Measurements from ENCODE around the gene BCL7A. TPM values are rescaled to one million over a fixed set of nuclear protein-coding genes. Genes with fewer than 3 reads are reported as not detected.

BCL7A gene
- total RNA-seq, 1 experiment from 2014 or later, result 6.3 TPM

- H3K79me2 ChIP-seq (ENCODE audit: low read depth), result no peaks in the 10 kb centered on the region
- H3K4me3 ChIP-seq, result no peak overlapping the region
- no peak for TF ChIP-seq CTCF (conservative IDR thresholded peaks at IDR 0.05)
- TF ChIP-seq EZH2 (IDR thresholded peaks at IDR 0.05; ENCODE audit: low read depth), result no peak
- H3K4me1 ChIP-seq (replicated peaks; ENCODE audit: insufficient read depth), result no peaks in the 10 kb centered on the region
- H3K27me3 ChIP-seq (ENCODE audit: insufficient read depth, low read depth), result no peaks in the 10 kb centered on the region
- H3K9me2 ChIP-seq (ENCODE audit: insufficient read depth), result no peaks in the 10 kb centered on the region
- POLR2A ChIA-PET (ENCODE audit: unreplicated experiment), result no interaction called here
- H4K20me1 ChIP-seq (ENCODE audit: insufficient read depth), result no peaks in the 10 kb centered on the region
- intact Hi-C loops (cut with micrococcal nuclease; ENCODE audit: unreplicated experiment), result no loop called here
- H3K9me3 ChIP-seq (ENCODE audit: insufficient read depth, low read depth), result no peaks in the 10 kb centered on the region
- no peak overlapping the region for H3K27ac ChIP-seq
- no peaks in the 10 kb centered on the region for H3F3A ChIP-seq (ENCODE audit: insufficient read depth, low read depth)
- H3K4me2 ChIP-seq, result no peak overlapping the region
- CTCF ChIA-PET, result no interaction called here
- no TSS peak for BruUV-seq (replicated peaks)
- DNase-seq, result no peak
- no peaks in the 10 kb centered on the region for H3K36me3 ChIP-seq (ENCODE audit: low read depth)
- no peak overlapping the region for H2AFZ ChIP-seq
Measured at GRCh38 chr12:122006186-122006926, 15.3 kb upstream of the BCL7A start.

GRCh38 chr12:122009741-122010140 is 11.9 kb upstream of the BCL7A start:
- no peaks in the 10 kb centered on the region for H3K9me3 ChIP-seq (ENCODE audit: insufficient read depth, low read depth)
- no peaks in the 10 kb centered on the region for H3K9me2 ChIP-seq (ENCODE audit: insufficient read depth)
- intact Hi-C loops (cut with micrococcal nuclease; ENCODE audit: unreplicated experiment), result no loop called here
- no peaks in the 10 kb centered on the region for H3K36me3 ChIP-seq (ENCODE audit: low read depth)
- no peaks in the 10 kb centered on the region for H3K4me1 ChIP-seq (replicated peaks; ENCODE audit: insufficient read depth)
- ChIA-PET CTCF (no interaction called here), POLR2A (ENCODE audit: unreplicated experiment) (no interaction called here)
- no peak overlapping the region for H3K4me3 ChIP-seq
- H4K20me1 ChIP-seq (ENCODE audit: insufficient read depth), result no peaks in the 10 kb centered on the region
- H3K27ac ChIP-seq, result no peak overlapping the region
- BruUV-seq (replicated peaks), result no TSS peak
- TF ChIP-seq CTCF (conservative IDR thresholded peaks at IDR 0.05) (no peak), EZH2 (IDR thresholded peaks at IDR 0.05; ENCODE audit: low read depth) (no peak)
- H3K4me2 ChIP-seq, result no peak overlapping the region
- H2AFZ ChIP-seq, result no peak overlapping the region
- DNase-seq, result no peak
- H3K79me2 ChIP-seq (ENCODE audit: low read depth), result no peaks in the 10 kb centered on the region
- H3F3A ChIP-seq (ENCODE audit: insufficient read depth, low read depth), result no peaks in the 10 kb centered on the region
- H3K27me3 ChIP-seq (ENCODE audit: insufficient read depth, low read depth), result no peaks in the 10 kb centered on the region

- Histone ChIP-seq H4K20me1 (ENCODE audit: insufficient read depth) (no peaks in the 10 kb centered on the region), H3K4me1 (replicated peaks; ENCODE audit: insufficient read depth) (no peaks in the 10 kb centered on the region), H3K36me3 (ENCODE audit: low read depth) (no peaks in the 10 kb centered on the region), H3K27me3 (ENCODE audit: insufficient read depth, low read depth) (no peaks in the 10 kb centered on the region), H3K9me2 (ENCODE audit: insufficient read depth) (no peaks in the 10 kb centered on the region), H3K27ac (no peak overlapping the region), H3K4me3 (no peak overlapping the region), H3K79me2 (ENCODE audit: low read depth) (no peaks in the 10 kb centered on the region), H2AFZ (no peak overlapping the region), H3K9me3 (ENCODE audit: insufficient read depth, low read depth) (no peaks in the 10 kb centered on the region), H3F3A (ENCODE audit: insufficient read depth, low read depth) (no peaks in the 10 kb centered on the region), H3K4me2 (no peak overlapping the region)
- BruUV-seq (replicated peaks), result no TSS peak
- POLR2A ChIA-PET (ENCODE audit: unreplicated experiment), result no interaction called here
- CTCF ChIA-PET, result no interaction called here
- no peak for DNase-seq
- intact Hi-C loops (cut with micrococcal nuclease; ENCODE audit: unreplicated experiment), result no loop called here
- TF ChIP-seq EZH2 (IDR thresholded peaks at IDR 0.05; ENCODE audit: low read depth) (no peak), CTCF (conservative IDR thresholded peaks at IDR 0.05) (no peak)
Measured at GRCh38 chr12:122012184-122012583, 9.5 kb upstream of the BCL7A start.

All from PC-9 (cell line).